Epithelial cell of prostate (primary cell): Measurements from ENCODE around the gene SLC16A6.
"Not testable (repeated sequence)": the region's sequence is repeated elsewhere in the genome, so short reads cannot be mapped to it uniquely, and the experiment has no call there.

Experiments
- DNase-seq: peaks from one replicate; pipeline ENCODE4 v3.0.0-alpha.2; 2011; ENCODE audit warnings: low read depth, low spot score
- H3K27ac ChIP-seq: fragments of 450-650 bp; 2 replicates; pipeline ENCODE4 v1.5.1; 2017; ENCODE audit warnings: mild to moderate bottlenecking

Gene SLC16A6

DNA sequence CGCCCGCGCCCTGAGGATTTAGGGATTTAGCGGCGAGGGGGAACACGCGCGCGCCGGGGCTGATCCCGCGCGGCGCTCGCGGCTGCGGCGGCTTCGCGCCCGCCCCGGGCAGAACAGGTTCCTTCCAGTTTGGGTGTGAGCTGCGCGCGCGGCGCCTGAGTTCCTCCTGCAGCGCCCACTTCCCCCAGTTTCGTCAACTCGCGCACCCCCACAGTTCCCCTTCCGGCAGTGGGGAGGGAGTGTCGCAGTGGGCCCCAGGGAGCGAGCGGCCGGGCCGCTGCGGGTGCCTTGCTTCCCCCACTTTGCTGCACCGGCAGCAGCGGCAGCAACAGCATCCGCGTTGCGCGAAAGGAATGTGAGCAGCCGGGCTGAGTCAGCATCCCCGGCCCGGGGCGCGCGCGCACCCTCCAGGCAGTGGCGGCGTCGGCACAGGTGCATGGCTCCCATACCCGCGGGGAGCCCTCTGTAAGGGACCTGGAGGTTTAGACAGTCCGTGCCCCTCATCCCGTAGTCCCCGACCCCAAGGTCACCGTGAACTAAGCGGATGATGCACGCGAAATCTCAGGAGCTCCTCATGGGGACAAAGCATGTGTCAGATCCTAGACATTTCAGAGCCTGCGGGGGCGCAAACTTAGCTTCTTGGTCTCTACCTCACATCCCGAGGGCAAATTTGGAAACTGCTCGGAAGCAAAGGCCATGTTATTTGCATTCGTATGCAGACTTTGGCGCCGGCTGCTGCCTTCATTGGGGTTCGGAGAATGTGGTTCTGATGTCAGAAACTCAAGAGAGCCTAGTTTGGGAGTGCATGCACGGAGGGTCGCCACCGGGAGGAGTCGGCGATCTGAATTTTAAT lies 1.1 kb upstream of the SLC16A6 start:
- H3K27ac ChIP-seq = no peak overlapping the region
- DNase-seq = no peak

DNA sequence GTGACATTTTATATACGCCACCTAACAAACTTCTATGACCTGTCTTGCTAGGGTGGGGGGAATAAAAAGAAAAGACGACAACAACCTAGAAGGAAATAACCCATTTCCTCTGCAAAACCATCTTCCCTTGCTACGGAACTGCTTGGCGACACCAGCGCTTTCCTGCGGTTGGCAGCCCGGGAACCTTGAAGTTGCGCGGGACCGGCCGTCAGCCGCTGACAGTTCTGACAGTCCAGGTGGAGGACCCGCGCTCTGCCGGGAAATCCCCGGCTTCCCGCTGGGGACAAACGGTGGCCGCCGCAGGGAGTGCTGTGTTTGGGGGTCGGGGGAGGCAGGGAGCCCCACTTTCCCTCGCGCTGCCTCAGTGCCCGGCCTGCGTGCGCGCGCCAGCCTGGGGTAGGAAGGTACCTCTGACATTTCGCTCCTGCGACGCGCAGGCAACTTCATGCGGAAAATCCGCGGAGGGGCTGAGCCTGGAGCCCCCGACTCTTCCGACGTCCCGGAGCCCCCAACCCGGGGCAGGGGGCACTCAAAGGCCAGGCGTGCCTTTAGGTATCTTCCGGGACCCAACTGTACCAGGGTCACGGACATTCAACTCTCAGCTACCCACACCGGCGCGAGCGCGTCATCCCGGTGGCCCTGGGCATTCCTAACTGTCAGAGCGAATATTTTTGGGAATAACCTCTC lies 516 bp downstream of the SLC16A6 start:
- no peak overlapping the region for H3K27ac ChIP-seq
- DNase-seq = no peak

DNA sequence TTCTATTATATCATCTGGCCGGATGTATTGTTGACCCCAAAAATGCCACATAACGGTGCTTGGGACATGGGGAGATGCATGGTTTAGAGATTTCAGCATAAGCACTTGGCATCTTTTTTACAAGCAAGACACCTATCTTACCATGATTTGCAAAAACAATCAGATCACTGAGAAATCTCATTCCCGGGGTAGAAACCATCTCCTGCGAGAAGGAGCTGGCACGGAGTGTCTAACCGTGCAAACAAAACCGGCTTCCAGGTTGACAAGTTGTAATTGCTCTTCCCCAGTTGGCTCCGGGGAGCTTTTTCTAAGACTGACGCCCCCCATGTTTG lies 1.0 kb downstream of the SLC16A6 start:
- no peak for DNase-seq
- H3K27ac ChIP-seq = no peak overlapping the region

DNA sequence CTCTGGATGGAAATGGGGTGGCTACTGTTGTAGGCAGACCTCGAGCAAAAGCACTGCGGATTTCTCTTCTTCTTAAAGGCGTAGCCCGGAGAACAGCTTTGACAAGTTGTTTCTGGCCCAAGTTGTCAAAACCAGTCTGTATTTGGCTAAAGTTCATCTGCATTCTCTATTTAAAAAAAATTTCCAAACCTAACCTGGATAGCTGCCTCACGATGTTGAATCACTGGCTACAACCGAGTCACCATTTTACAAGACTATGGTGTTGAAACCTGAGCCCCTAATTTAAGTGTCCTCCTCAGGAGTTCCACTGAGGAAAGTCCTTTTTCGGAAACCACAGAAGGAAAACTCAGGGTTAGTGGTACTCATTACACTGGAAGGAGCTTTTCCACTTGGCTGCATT lies 1.5 kb downstream of the SLC16A6 start:
- H3K27ac ChIP-seq = no peak overlapping the region
- no peak for DNase-seq

DNA sequence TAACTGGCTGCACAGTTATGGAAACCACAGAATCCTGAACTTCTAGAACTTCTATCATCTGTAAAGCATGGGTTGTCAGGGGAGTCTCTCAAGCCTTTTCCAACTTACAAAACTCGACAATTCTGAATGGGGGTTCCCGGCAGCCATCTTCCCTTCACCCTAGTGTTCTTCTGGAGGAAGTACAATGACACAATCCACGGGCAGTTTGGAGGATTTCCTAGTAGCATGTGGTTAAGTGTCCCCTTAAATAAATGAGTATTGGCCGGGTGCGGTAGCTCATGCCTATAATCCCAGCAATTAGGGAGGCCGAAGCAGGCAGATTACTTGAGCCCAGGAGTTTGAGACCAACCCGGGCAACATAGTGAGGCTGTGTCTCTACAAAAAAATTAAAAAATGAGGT lies 2.1 kb downstream of the SLC16A6 start:
- DNase-seq = no peak
- H3K27ac ChIP-seq = no peak overlapping the region

DNA sequence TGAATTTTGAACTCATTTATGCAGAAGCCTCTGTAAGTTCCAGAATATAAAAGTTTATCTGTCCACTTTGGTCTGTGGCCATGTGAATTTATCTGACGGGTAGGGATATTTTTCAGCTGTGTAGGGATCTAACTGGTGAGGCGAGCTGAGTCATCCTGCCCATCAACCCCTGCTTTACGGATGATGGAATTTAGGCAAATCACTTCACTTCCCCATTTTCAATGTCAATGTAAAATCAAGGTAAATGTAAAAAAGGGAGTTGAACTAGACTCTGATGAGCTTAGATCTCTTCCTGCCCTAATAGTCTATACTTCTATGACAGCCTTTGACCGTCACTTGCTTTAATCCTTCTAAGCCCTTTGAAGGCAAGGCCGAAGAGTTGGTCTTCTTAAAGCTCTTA lies 2.6 kb downstream of the SLC16A6 start:
- DNase-seq = no peak
- H3K27ac ChIP-seq = no peak overlapping the region

DNA sequence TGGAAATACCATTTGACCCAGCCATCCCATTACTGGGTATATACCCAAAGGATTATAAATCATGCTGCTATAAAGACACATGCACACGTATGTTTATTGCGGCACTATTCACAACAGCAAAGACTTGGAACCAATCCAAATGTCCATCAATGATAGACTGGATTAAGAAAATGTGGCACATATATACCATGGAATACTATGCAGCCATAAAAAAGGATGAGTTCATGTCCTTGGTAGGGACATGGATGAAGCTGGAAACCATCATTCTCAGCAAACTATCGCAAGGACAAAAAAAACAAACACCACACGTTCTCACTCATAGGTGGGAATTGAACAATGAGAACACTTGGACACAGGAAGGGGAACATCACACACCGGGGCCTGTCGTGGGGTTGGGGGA lies 9.0 kb downstream of the SLC16A6 start:
- not testable (repeated sequence) for DNase-seq, H3K27ac ChIP-seq

DNA sequence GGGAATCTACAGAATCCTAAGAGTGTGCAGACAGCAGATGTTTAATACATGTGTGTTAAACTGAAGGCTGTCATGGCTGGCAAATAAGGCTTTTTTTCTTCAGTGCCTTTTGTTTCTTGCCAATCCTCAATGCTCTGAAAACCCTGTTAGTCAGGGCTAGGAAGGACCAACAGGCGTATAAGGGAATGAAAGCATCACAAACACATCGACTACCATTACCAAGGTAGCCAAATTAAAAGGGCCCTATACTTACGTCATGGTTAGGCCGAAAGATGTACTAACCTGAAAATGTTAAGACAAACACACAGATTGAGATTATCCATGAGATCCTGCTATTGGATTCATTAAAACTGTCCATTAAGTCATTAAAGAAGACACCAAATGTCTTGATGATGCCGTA lies 13.1 kb downstream of the SLC16A6 start:
- no peak for DNase-seq

DNA sequence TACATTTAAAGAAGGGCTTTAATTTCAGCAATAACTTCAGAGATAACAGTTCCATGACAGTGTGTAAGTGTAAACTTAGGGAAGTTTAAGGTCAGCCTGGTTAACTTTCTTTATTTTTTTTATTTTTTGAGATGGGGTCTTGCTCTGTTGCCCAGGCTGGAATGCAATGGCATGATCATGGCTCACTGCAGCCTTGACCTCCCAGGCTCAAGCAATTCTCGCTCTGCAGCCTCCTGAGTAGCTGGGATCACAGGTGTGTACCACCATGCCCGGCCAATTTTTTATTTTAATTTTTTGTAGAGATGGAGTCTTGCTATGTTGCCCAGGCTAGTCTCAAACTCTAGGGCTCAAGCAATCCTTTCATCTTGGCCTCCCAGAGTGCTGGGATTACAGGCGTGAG lies 14.6 kb downstream of the SLC16A6 start:
- not testable (repeated sequence) for DNase-seq, H3K27ac ChIP-seq

More for the DNA sequence above, 13.1 kb downstream of the SLC16A6 start:
- H3K27ac ChIP-seq = no peak overlapping the region

DNA sequence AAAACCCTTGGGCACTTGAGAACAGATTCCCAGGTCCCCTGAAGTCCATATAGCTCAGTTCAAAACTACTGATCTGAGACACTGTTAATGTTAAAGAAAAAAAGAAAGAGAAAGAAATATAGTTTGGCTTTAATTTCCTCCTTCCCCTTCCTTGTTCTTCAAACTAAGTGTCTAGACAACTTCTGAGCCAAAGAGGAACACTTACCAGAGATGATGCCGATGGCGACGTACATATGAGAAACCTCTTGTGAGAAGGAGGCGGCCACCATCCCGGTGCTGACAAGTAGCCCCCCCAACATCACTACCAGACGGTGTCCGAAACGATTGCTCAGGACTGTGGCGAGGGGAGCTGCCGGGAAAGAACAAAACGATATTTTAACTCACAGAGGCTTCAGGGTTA lies 17.2 kb downstream of the SLC16A6 start:
- no peak overlapping the region for H3K27ac ChIP-seq
- DNase-seq = no peak

DNA sequence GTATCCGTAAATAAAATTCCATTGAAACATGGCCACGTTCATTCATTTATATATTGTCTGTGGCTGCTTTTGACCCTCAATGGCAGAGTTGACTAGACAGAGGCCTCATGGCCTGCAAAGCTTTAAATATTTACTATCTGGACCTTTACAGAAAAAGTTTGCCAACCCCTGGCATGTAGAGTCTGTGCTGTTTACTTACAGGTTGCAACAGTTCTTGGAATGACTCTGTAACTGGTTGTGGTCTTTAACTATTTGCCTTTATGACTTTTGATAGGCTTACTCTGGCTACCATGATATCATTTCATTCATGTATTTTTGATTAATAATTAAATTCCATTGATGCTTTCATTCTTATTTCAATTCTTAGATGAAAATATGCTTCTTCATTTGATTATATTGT lies 25.1 kb downstream of the SLC16A6 start:
- DNase-seq, H3K27ac ChIP-seq: not testable (repeated sequence)

DNA sequence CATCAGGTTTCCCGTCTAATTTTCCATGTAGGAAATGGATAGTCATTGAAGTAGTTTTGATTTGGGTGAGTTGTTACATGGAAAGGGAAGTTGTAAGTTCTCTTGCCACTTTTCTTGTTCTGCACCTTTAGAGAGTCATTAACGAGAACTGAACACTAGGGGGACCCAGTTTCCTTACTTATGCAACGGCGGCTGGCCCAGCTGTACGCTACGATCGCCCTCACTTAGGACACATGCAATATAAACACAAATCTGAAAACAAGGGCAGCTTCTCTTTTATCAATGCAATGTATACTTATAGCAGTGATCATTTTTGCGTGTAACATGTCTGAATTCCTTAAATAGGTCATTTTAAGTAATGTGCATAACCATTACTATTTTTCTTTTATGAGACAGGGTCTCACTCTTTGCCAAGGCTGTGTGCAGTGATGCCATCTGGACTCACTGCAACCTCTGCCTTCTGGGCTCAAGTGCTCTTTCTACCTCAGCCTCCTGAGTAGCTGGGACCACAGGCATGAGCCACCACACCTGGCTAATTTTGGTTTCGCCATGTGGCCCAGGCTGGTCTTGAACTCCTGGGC lies 27.7 kb downstream of the SLC16A6 start:
- H3K27ac ChIP-seq, DNase-seq: not testable (repeated sequence)

DNA sequence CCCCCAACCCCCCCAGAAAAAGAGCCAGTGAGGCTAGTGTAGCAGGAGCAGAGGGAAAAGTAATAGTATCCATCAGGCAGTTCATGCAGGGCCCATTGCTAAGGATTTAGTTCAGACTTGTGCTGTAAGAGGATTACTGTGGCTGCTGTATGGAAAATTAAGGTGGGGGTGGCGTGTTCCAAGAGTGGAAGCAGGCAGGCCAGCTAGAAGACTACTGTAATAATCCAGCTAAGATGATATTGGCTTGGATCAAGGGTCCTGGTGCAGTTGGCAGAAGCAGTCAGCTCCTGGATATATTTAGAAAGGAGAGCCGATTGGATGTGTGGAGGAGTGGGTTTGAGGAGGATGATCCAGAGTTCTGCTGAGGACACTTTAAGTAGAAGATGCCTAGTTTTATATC lies 28.5 kb downstream of the SLC16A6 start:
- not testable (repeated sequence) for DNase-seq, H3K27ac ChIP-seq

DNA sequence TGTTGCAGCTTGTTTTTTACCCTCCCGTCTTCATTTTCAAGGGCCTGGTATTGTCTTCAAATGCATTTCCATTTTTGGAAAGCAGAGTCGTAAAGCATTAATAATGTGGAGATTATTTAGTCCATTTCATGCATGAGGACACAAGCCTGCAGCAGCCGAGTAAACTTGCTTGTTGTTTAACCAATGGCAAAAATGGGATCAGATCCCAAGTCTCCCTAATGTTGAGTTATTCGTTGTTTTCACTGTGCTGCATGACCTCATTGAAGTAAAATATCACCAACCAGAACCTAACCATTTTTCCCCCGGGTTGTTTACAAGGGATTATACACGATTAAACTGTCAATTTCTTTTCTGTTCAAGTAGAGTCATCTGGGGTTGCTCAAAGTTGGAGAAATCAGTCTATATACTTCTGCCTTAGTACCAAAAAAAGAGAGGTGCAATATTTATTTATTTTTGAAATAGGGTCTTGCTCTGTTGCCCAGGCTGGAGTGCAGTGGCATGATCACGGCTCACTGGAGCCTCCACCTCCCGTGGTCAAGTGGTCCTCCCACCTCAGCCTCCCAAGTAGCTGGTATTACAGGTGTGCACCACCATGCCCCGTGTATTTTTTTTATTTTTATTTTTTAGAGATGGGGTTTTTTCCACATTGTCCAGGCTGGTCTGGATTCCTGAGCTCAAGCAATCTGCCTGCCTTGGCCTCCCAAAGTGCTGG lies 30.7 kb downstream of the SLC16A6 start:
- no peak overlapping the region for H3K27ac ChIP-seq
- no peak for DNase-seq

DNA sequence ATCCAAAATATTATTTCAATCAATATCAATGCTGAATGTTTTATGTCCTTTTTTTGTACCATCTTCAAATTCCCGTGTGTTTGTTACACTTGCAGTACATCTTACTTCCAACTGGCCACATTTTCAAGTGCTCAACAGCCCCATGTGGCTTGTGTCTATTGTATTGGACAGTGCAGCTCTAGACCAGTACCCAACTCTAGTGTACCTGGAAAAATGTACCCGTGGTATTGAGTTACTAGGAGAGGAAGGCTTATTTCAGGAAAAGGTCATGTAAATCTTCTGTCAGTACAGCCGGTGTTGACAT lies 31.3 kb downstream of the SLC16A6 start:
- DNase-seq, H3K27ac ChIP-seq: not testable (repeated sequence)

DNA sequence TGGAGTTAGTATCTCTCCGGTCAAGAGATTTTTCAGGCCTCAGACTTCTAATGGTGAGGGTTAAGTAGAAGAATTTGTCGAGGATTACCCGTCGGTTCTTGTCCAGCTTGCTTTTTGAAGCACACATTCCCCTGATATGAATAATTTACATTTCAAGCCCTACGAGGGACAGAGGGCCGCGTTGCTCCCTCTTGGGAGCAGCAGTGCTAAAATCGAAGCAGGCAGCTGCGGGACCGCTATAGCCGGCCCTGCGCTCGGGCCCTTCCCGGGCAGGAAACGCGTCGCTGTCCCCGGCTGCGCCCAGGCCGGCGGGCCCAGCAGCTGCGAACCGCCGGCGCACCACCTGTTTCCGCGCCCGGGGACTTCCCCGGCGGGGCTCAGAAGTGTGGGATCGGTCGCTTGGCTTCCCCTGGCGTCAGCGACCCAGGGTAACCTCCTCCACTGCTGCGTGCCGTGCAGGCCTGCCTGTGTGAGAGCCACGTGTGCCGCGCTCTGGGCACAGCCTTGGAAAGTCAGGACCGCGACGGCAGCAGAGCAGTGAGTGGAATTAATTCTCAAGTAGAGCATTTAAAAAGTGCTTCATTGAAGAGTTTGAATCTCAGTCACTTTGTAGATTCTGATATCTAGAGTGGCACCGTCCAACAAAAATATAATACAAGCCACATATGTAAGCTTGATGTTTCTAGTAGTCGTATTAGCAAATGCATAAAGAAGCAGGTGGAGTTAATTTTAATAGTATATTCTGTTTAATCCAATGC lies 31.9 kb downstream of the SLC16A6 start:
- not testable (repeated sequence) for DNase-seq, H3K27ac ChIP-seq

DNA sequence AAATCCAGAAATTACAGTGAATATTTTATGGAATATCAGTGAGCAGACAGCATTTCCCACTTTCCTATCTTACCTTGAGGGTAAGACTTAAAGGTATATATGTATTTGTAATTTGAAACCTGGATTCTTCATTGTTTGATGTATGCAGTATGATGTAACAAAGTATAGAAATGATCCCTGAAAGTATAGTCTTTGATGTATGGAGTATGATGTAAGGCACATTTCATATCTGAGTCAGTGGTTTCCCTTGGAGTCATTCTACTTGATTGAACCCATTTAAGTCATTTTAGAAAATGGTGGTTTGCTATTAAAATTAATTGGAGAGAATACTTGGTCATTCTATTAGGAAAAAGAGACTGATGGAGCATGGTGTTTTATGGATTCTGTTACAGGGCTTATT lies 33.0 kb downstream of the SLC16A6 start:
- no peak for DNase-seq
- H3K27ac ChIP-seq = peak overlapping the region; percentile 23

DNA sequence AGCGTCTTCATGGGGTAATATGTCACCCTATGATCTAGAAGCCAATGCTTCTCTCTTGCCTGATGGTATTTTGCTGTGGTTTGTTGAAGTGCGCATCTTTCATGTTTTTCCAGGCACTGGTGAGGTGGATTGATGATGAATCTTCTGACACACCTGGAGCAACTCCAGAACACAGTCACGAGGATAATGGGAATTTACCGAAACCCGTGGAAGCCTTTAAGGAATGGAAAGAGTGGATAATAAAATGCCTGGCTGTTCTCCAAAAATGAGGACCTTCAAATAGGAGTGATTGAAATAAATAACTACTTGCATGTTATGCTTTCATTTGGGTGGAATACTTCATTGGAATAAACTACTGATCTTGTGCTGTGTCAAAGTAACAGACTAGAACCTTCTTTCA lies 34.2 kb downstream of the SLC16A6 start:
- DNase-seq, H3K27ac ChIP-seq: not testable (repeated sequence)

DNA sequence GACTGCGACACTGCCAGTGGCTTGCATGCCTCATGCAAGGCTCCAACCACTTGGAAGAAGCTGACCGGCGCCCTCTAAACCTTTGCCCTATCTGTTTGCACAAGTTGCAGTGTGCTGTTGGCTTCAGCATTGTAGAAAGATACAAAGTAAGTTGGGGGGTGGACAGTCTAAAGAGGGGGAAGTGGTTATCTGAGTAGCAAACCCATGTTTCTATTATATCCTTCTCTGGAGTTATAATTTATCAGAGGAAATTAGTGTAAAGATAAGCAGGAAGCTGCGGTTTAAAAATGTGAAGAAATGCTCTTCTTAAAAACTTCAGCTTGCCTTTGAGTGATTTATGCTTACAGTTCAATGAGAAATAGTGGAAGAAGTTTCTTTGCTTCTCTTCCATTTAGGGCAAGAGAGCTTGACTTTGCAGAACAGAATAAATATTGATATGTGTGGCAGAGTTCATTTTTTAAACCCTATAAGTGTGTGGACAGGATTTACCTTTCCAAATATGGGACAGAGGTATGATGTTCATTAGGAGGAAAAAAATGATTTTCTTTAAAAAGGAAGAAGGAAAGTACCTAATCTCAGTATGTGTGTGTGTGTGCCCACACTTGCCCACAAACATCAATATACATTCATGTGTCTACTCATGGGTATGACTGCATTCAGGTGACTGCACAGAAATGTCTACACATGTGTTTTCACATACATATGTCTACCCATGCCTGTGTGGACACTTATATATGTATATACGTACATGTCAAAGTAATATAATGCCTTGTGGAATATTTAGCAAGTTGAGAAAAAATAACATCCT lies 35.0 kb downstream of the SLC16A6 start:
- DNase-seq = no peak
- no peak overlapping the region for H3K27ac ChIP-seq

DNA sequence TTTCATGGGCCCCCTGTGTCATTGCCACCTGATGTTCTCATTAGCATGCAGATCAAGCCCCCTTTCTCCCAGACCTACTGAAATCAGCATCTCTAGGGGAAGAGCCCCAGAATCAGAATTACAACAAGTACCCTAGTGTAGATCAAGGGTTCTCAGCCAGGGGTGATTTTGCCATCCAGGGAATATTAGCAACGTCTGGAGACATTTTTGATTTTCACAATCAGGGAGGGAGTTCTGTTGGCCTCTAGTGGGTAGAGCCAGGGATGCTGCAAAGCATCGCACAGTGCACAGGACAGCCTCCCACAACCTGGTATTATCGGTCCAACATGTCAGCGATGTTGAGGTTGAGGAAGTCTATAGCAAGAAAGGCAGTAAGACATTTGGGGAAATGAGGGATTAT lies 35.8 kb downstream of the SLC16A6 start:
- H3K27ac ChIP-seq = no peak overlapping the region
- DNase-seq = no peak
